Keratinocyte (primary cell): ENCODE data around the gene CILP2.

ENCODE experiments used
- EZH2 ChIP-seq: IDR thresholded peaks from one replicate; pipeline ENCODE4 v1.6.1; 2012; ENCODE audit warnings: inconsistent platforms, mild to moderate bottlenecking, low read length, moderate library complexity
- TF ChIP-seq, protein P1 (sequence below), 3 experiments: IDR thresholded peaks in 1 of 3; conservative IDR thresholded peaks in 1 of 3; optimal IDR thresholded peaks in 1 of 3; 2 replicates in 2 of 3; 3 replicates in 1 of 3; pipeline versions ENCODE3 to v1.5.1; 2011; ENCODE audit warnings: low read length in 3 of 3, mild to moderate bottlenecking in 3 of 3, moderate library complexity in 2 of 3, control low read depth in 1 of 3, inconsistent platforms in 1 of 3; ENCODE audit not compliant: insufficient read depth in 2 of 3; ENCODE audit errors: extremely low read depth in 1 of 3

- TF ChIP-seq EZH2 = no peak
- TF ChIP-seq, protein P1, sequence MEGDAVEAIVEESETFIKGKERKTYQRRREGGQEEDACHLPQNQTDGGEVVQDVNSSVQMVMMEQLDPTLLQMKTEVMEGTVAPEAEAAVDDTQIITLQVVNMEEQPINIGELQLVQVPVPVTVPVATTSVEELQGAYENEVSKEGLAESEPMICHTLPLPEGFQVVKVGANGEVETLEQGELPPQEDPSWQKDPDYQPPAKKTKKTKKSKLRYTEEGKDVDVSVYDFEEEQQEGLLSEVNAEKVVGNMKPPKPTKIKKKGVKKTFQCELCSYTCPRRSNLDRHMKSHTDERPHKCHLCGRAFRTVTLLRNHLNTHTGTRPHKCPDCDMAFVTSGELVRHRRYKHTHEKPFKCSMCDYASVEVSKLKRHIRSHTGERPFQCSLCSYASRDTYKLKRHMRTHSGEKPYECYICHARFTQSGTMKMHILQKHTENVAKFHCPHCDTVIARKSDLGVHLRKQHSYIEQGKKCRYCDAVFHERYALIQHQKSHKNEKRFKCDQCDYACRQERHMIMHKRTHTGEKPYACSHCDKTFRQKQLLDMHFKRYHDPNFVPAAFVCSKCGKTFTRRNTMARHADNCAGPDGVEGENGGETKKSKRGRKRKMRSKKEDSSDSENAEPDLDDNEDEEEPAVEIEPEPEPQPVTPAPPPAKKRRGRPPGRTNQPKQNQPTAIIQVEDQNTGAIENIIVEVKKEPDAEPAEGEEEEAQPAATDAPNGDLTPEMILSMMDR (optimal IDR thresholded peaks at IDR 0.05 in 1 of 3, IDR thresholded peaks at IDR 0.05 in 1 of 3, conservative IDR thresholded peaks at IDR 0.05 in 1 of 3; ENCODE audit: extremely low read depth in 1 of 3, insufficient read depth in 2 of 3, low read length in 3 of 3) = no peak
These were observed 7.2 kb upstream of the CILP2 start for GRCh38 chr19:19530889-19531288.
